Osteoblast (primary cell): Measurements from ENCODE around the gene PLEKHA6. TPM values are rescaled to one million over a fixed set of nuclear protein-coding genes. Genes with fewer than 3 reads are reported as not detected.

Source experiments
- DNase-seq: peaks from one replicate; pipeline ENCODE4 v3.0.0; 2011; ENCODE audit warnings: low spot score, mixed read lengths; ENCODE audit not compliant: insufficient read length; ENCODE audit errors: missing footprints
- H2AFZ ChIP-seq: 2 replicates; pipeline ENCODE4 v1.6.0; 2011; ENCODE audit warnings: mild to moderate bottlenecking, low read length
- H3K27ac ChIP-seq: 2 replicates; pipeline ENCODE4 v1.5.1; 2011; ENCODE audit warnings: mild to moderate bottlenecking, low read depth, low read length, moderate library complexity
- H3K27me3 ChIP-seq: 2 replicates; pipeline ENCODE4 v1.6.0; 2012; ENCODE audit warnings: mild to moderate bottlenecking, control low read depth, inconsistent platforms, low read length, moderate library complexity; ENCODE audit not compliant: insufficient read depth
- H3K36me3 ChIP-seq: 2 replicates; pipeline ENCODE4 v1.5.1; 2011; ENCODE audit warnings: mild to moderate bottlenecking, low read length, control low read depth, moderate library complexity; ENCODE audit not compliant: insufficient read depth
- H3K4me1 ChIP-seq: 2 replicates; pipeline ENCODE4 v1.5.1; 2011; ENCODE audit warnings: mild to moderate bottlenecking, low read length, control low read depth, moderate library complexity; ENCODE audit not compliant: insufficient read depth
- H3K4me2 ChIP-seq: 2 replicates; pipeline ENCODE4 v1.6.0; 2011; ENCODE audit warnings: mild to moderate bottlenecking, low read length; ENCODE audit not compliant: insufficient read depth
- H3K4me3 ChIP-seq: fragments of 200-600 bp; sonication (generic); 3 replicates; pipeline ENCODE4 v1.5.1; 2012; ENCODE audit warnings: mild to moderate bottlenecking, low read length, inconsistent platforms; ENCODE audit not compliant: insufficient read depth
- H3K79me2 ChIP-seq: 2 replicates; pipeline ENCODE4 v1.6.0; 2012; ENCODE audit warnings: mild to moderate bottlenecking, low read length, control low read depth, inconsistent platforms; ENCODE audit not compliant: insufficient read depth
- H3K9me3 ChIP-seq: 2 replicates; pipeline ENCODE4 v1.5.1; 2011; ENCODE audit warnings: low read depth, low read length, control low read depth
- H4K20me1 ChIP-seq: 2 replicates; pipeline ENCODE4 v1.6.0; 2012; ENCODE audit warnings: mild to moderate bottlenecking, low read length, control low read depth; ENCODE audit not compliant: insufficient read depth
- total RNA-seq: library from RNA; depleted of rRNA; stranded (reverse); fragments of >200 nt; gene quantifications from 2 replicates; pipeline ENCODE4 v1.2.3, GENCODE V29; 2012
- TF ChIP-seq, protein P1 (sequence below): IDR thresholded peaks from 2 replicates; pipeline ENCODE4 v1.5.1; 2011; ENCODE audit warnings: mild to moderate bottlenecking, low read depth, low read length, moderate library complexity; ENCODE audit errors: extremely low read depth

Gene PLEKHA6
- total RNA-seq, 1 donor, result 0.36 TPM

DNA sequence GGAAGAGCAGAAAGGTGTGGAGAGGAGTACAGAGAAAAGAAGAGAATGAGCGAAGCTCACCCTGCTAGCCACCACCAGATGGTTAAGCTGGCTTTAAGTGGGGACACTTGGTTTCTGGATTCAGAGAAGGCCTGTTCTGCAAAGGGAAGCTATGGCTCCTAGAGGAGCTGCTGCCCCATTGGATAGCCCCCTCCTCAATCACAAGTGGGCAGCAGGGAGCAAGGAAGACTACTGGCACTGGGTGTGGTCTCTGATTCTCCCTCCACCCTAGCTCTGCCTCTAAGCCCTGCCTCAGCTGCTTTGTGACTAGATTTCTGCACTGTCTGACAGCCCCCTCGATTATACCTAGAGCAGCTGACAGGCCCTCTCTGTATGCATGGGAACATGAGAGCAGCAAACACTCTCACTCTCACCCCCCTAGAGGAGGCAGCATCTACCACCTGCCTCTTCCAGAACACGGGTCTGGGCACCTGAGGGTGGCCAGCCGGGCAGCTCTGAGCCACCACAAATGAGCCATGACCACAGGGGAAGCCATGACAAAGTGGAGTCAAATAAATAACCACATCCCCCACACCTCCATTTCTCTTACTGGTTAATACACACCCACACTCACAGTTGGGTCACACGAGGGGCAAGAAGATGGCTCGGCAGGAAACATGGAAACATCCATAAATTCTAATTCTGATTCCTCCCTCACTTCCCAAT, 13.6 kb downstream of the PLEKHA6 start:
- peak; percentile 55 for DNase-seq
- Histone ChIP-seq H3K79me2 (no peaks in the 10 kb centered on the region), H3K4me2 (no peak overlapping the region), H3K4me1 (no peaks in the 10 kb centered on the region), H3K36me3 (no peaks in the 10 kb centered on the region), H3K4me3 (no peak overlapping the region), H3K27me3 (peaks cover 14% of the 10 kb centered on the region), H3K27ac (no peak overlapping the region), H2AFZ (no peak overlapping the region), H4K20me1 (no peaks in the 10 kb centered on the region), H3K9me3 (no peaks in the 10 kb centered on the region)
- TF ChIP-seq, protein P1, sequence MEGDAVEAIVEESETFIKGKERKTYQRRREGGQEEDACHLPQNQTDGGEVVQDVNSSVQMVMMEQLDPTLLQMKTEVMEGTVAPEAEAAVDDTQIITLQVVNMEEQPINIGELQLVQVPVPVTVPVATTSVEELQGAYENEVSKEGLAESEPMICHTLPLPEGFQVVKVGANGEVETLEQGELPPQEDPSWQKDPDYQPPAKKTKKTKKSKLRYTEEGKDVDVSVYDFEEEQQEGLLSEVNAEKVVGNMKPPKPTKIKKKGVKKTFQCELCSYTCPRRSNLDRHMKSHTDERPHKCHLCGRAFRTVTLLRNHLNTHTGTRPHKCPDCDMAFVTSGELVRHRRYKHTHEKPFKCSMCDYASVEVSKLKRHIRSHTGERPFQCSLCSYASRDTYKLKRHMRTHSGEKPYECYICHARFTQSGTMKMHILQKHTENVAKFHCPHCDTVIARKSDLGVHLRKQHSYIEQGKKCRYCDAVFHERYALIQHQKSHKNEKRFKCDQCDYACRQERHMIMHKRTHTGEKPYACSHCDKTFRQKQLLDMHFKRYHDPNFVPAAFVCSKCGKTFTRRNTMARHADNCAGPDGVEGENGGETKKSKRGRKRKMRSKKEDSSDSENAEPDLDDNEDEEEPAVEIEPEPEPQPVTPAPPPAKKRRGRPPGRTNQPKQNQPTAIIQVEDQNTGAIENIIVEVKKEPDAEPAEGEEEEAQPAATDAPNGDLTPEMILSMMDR, result no peak

DNA sequence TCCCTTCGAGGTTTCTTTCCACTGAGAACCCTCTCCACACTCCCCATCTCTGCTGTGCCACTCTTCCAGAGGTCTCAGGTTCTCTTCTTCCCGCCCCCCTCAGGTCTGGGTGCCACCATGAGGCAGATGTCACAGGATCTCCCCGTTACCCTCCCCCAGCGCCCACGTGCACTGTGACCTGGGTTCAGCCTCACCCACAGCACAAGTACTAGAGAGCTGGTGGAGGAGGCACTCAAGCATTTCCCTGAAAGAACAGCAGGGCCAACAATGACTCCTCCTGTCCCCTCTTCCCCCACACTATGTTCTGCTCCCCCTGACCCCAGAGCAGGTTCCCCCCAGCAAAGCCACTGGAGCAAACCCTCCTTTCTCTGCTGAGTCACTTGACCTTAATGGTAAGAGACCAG, 14.3 kb downstream of the PLEKHA6 start:
- Histone ChIP-seq H3K4me2 (no peak overlapping the region), H3K4me1 (no peaks in the 10 kb centered on the region), H2AFZ (no peak overlapping the region), H3K27ac (no peak overlapping the region), H3K27me3 (peaks cover 19% of the 10 kb centered on the region), H3K79me2 (no peaks in the 10 kb centered on the region), H3K9me3 (no peaks in the 10 kb centered on the region), H3K4me3 (no peak overlapping the region), H3K36me3 (no peaks in the 10 kb centered on the region), H4K20me1 (no peaks in the 10 kb centered on the region)
- TF ChIP-seq, protein P1, result no peak
- peak; percentile 62 for DNase-seq

DNA sequence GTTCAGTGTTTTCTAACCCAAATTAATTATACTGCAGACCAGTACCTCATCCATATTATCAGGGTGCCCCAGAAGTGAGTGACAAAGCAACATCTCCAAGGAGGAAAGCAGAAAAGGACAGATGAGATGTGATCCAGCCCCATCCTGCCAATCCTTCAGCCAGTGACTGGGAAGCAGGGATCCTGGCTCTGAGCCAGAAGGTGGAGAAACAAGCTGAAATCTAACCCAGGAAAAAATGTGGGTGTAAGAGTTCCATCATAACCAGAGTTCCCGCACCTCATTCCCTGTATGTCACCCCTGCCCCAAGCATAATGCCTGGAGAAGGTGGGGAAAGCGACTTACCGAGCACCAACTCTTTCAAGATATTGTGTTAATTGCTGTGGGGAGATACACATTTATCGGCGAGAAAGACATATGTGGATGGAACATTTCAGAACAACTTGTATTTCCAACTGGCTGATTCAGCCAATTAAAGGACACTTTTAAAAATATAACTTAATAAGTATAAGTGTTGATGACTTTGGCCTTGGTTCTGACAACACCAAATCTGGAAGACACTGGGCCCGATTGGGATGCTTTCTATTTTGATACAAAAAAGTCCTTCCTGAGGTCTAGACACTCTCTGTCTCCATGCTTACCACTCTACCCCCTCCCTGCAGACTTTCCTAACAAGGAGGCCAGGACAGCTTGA, 14.9 kb downstream of the PLEKHA6 start:
- Histone ChIP-seq H3K27me3 (peaks cover 25% of the 10 kb centered on the region), H2AFZ (no peak overlapping the region), H3K4me1 (no peaks in the 10 kb centered on the region), H3K4me3 (no peak overlapping the region), H3K79me2 (no peaks in the 10 kb centered on the region), H3K9me3 (no peaks in the 10 kb centered on the region), H3K27ac (no peak overlapping the region), H4K20me1 (no peaks in the 10 kb centered on the region), H3K4me2 (no peak overlapping the region), H3K36me3 (no peaks in the 10 kb centered on the region)
- TF ChIP-seq, protein P1, result no peak
- peak; percentile 61 for DNase-seq

DNA sequence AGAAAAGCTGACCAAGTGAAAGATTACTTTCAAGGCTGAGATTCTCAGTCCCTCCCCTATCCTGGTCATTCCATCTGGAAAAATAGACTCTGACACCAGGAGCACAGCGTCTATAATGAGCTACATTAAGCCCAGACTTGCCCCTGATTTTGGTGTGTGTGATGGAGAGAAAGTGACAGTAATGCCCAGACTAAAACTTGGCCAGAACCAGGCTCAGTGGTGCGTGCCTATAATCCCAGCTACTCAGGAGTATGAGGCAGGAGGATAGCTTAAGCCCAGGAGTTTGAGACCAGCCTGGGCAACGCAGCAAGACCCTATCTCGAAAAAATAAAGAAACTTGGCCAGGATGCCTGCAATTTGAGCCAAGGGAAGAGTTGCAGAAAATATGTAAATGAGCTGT, 15.9 kb downstream of the PLEKHA6 start:
- Histone ChIP-seq H2AFZ (no peak overlapping the region), H3K27ac (no peak overlapping the region), H3K36me3 (no peaks in the 10 kb centered on the region), H3K4me2 (no peak overlapping the region), H3K4me1 (no peaks in the 10 kb centered on the region), H4K20me1 (no peaks in the 10 kb centered on the region), H3K27me3 (peaks cover 34% of the 10 kb centered on the region), H3K9me3 (no peaks in the 10 kb centered on the region), H3K79me2 (no peaks in the 10 kb centered on the region), H3K4me3 (no peak overlapping the region)
- TF ChIP-seq, protein P1, result no peak
- no peak for DNase-seq
